ENCODE data around the gene CMC2.

CMC2 gene

GRCh38 chr16:80940069-80940856, 66.4 kb downstream of the CMC2 start:
- Mint-ChIP-seq H3K27ac (no peak overlapping the region), H3K9me3 (no peaks in the 10 kb centered on the region), H3K36me3 (ENCODE audit: low read depth) (no peaks in the 10 kb centered on the region), H3K27me3 (ENCODE audit: low read depth) (no peaks in the 10 kb centered on the region), H3K4me3 (no peak overlapping the region), H3K4me1 (ENCODE audit: low read depth) (no peaks in the 10 kb centered on the region)

GRCh38 chr16:80938879-80939260, 67.8 kb downstream of the CMC2 start:
- Mint-ChIP-seq H3K4me3 (no peak overlapping the region), H3K9me3 (no peaks in the 10 kb centered on the region), H3K27me3 (ENCODE audit: low read depth) (peaks cover 9% of the 10 kb centered on the region), H3K4me1 (ENCODE audit: low read depth) (no peaks in the 10 kb centered on the region), H3K27ac (no peak overlapping the region), H3K36me3 (ENCODE audit: low read depth) (no peaks in the 10 kb centered on the region)

GRCh38 chr16:80938004-80938878, 68.4 kb downstream of the CMC2 start:
- Mint-ChIP-seq H3K4me3 (no peak overlapping the region), H3K27me3 (ENCODE audit: low read depth) (peaks cover 15% of the 10 kb centered on the region), H3K27ac (no peak overlapping the region), H3K36me3 (ENCODE audit: low read depth) (no peaks in the 10 kb centered on the region), H3K4me1 (ENCODE audit: low read depth) (no peaks in the 10 kb centered on the region), H3K9me3 (no peaks in the 10 kb centered on the region)

GRCh38 chr16:80936410-80936809, 70.3 kb downstream of the CMC2 start:
- Mint-ChIP-seq H3K36me3 (ENCODE audit: low read depth) (no peaks in the 10 kb centered on the region), H3K27me3 (ENCODE audit: low read depth) (peaks cover 27% of the 10 kb centered on the region), H3K27ac (no peak overlapping the region), H3K4me3 (no peak overlapping the region), H3K9me3 (no peaks in the 10 kb centered on the region), H3K4me1 (ENCODE audit: low read depth) (peaks cover 3% of the 10 kb centered on the region)

- no peak overlapping the region for H3K4me3 Mint-ChIP-seq
- peaks cover 32% of the 10 kb centered on the region for H3K27me3 Mint-ChIP-seq (ENCODE audit: low read depth)
- no peak overlapping the region for H3K27ac Mint-ChIP-seq
- no peaks in the 10 kb centered on the region for H3K9me3 Mint-ChIP-seq
- H3K4me1 Mint-ChIP-seq (ENCODE audit: low read depth): peaks cover 3% of the 10 kb centered on the region
- H3K36me3 Mint-ChIP-seq (ENCODE audit: low read depth): no peaks in the 10 kb centered on the region
Observed at GRCh38 chr16:80935691-80936090, 71.0 kb downstream of the CMC2 start.

- Mint-ChIP-seq H3K4me1 (ENCODE audit: low read depth) (peaks cover 3% of the 10 kb centered on the region), H3K27ac (no peak overlapping the region), H3K4me3 (peak overlapping the region; percentile 47), H3K9me3 (no peaks in the 10 kb centered on the region), H3K27me3 (ENCODE audit: low read depth) (peaks cover 40% of the 10 kb centered on the region), H3K36me3 (ENCODE audit: low read depth) (no peaks in the 10 kb centered on the region)
Observed at GRCh38 chr16:80932708-80933095, 74.0 kb downstream of the CMC2 start.

- H3K4me3 Mint-ChIP-seq: peak overlapping the region; percentile 69
- no peak overlapping the region for H3K27ac Mint-ChIP-seq
- no peaks in the 10 kb centered on the region for H3K9me3 Mint-ChIP-seq
- no peaks in the 10 kb centered on the region for H3K36me3 Mint-ChIP-seq (ENCODE audit: low read depth)
- H3K4me1 Mint-ChIP-seq (ENCODE audit: low read depth): peaks cover 3% of the 10 kb centered on the region
- peaks cover 40% of the 10 kb centered on the region for H3K27me3 Mint-ChIP-seq (ENCODE audit: low read depth)
Observed at GRCh38 chr16:80931801-80932707, 74.6 kb downstream of the CMC2 start.

GRCh38 chr16:80924372-80924978, 82.2 kb downstream of the CMC2 start:
- Mint-ChIP-seq H3K27me3 (ENCODE audit: low read depth) (peaks cover 3% of the 10 kb centered on the region), H3K4me3 (no peak overlapping the region), H3K36me3 (ENCODE audit: low read depth) (no peaks in the 10 kb centered on the region), H3K27ac (no peak overlapping the region), H3K4me1 (ENCODE audit: low read depth) (no peaks in the 10 kb centered on the region), H3K9me3 (no peaks in the 10 kb centered on the region)

- no peaks in the 10 kb centered on the region for H3K4me1 Mint-ChIP-seq (ENCODE audit: low read depth)
- no peak overlapping the region for H3K4me3 Mint-ChIP-seq
- H3K27me3 Mint-ChIP-seq (ENCODE audit: low read depth): no peaks in the 10 kb centered on the region
- H3K27ac Mint-ChIP-seq: no peak overlapping the region
- no peaks in the 10 kb centered on the region for H3K9me3 Mint-ChIP-seq
- H3K36me3 Mint-ChIP-seq (ENCODE audit: low read depth): no peaks in the 10 kb centered on the region
Observed at GRCh38 chr16:80923356-80923755, 83.3 kb downstream of the CMC2 start.

All from T-helper 1 cell treated with Interleukin-12 subunit alpha and Interleukin-12 subunit beta and Interleukin-4 antibody, amounts not matched to agents 30 μg/mL and 1 μg/mL, for 36 hours (primary cell).